Measurements from ENCODE around the gene DHX15. TPM values are rescaled to one million over a fixed set of nuclear protein-coding genes. Genes with fewer than 3 reads are reported as not detected.
"Not testable (repeated sequence)": the region's sequence is repeated elsewhere in the genome, so short reads cannot be mapped to it uniquely, and the experiment has no call there.

DHX15 gene
- total RNA-seq, 1 experiment from 2014 or later, result 229 TPM

GRCh38 chr4:24510091-24510490 lies 74.3 kb downstream of the DHX15 start:
- TF ChIP-seq EZH2phosphoT487 (IDR thresholded peaks at IDR 0.05; ENCODE audit: borderline replicate concordance, low read length) (no peak), EZH2 (IDR thresholded peaks at IDR 0.05; ENCODE audit: low read length, unreplicated experiment) (no peak)
- no TSS peak for BruUV-seq (replicated peaks)
- Histone ChIP-seq H3K4me2 (ENCODE audit: low read length) (no peak overlapping the region), H3K27me3 (ENCODE audit: low read length) (no peaks in the 10 kb centered on the region), H3K36me3 (ENCODE audit: low read depth, low read length) (no peaks in the 10 kb centered on the region), H3K9ac (ENCODE audit: low read length) (no peak overlapping the region), H4K20me1 (ENCODE audit: low read length) (no peaks in the 10 kb centered on the region), H3K9me3 (ENCODE audit: low read length) (no peaks in the 10 kb centered on the region), H3K79me2 (ENCODE audit: low read length) (no peaks in the 10 kb centered on the region), H3K9me2 (replicated peaks; ENCODE audit: low read length) (no peaks in the 10 kb centered on the region), H3K27ac (ENCODE audit: low read length) (no peak overlapping the region), H3F3A (ENCODE audit: low read length, unreplicated experiment) (no peaks in the 10 kb centered on the region), H2AFZ (ENCODE audit: low read length) (no peak overlapping the region), H3K4me3 (ENCODE audit: low read length) (no peak overlapping the region), H3K4me1 (ENCODE audit: insufficient read depth, low read length) (no peaks in the 10 kb centered on the region)
- DNase-seq, result no peak
- ChIA-PET CTCF (interaction anchor here (0.6 kb wide), 1 partner anchor 515 kb away, joined by 5 read pairs; no protein-coding TSS in a partner anchor), POLR2A (ENCODE audit: unreplicated experiment) (no interaction called here)
- intact Hi-C loops (cut with micrococcal nuclease), result no loop called here
- ATAC-seq, result no peak

GRCh38 chr4:24508541-24508940 lies 75.8 kb downstream of the DHX15 start:
- no peak for DNase-seq
- H4K20me1 ChIP-seq (ENCODE audit: low read length), result no peaks in the 10 kb centered on the region
- no peak overlapping the region for H3K4me2 ChIP-seq (ENCODE audit: low read length)
- intact Hi-C loops (cut with micrococcal nuclease), result no loop called here
- POLR2A ChIA-PET (ENCODE audit: unreplicated experiment), result no interaction called here
- no peak overlapping the region for H3K9ac ChIP-seq (ENCODE audit: low read length)
- TF ChIP-seq EZH2phosphoT487 (IDR thresholded peaks at IDR 0.05; ENCODE audit: borderline replicate concordance, low read length), result no peak
- H2AFZ ChIP-seq (ENCODE audit: low read length), result no peak overlapping the region
- H3K79me2 ChIP-seq (ENCODE audit: low read length), result no peaks in the 10 kb centered on the region
- H3F3A ChIP-seq (ENCODE audit: low read length, unreplicated experiment), result no peaks in the 10 kb centered on the region
- no peaks in the 10 kb centered on the region for H3K27me3 ChIP-seq (ENCODE audit: low read length)
- no TSS peak for BruUV-seq (replicated peaks)
- H3K4me3 ChIP-seq (ENCODE audit: low read length), result no peak overlapping the region
- no peak overlapping the region for H3K27ac ChIP-seq (ENCODE audit: low read length)
- H3K36me3 ChIP-seq (ENCODE audit: low read depth, low read length), result no peaks in the 10 kb centered on the region
- ATAC-seq, result no peak
- H3K9me3 ChIP-seq (ENCODE audit: low read length), result no peaks in the 10 kb centered on the region
- CTCF ChIA-PET, result no interaction called here
- H3K4me1 ChIP-seq (ENCODE audit: insufficient read depth, low read length), result no peaks in the 10 kb centered on the region
- H3K9me2 ChIP-seq (replicated peaks; ENCODE audit: low read length), result no peaks in the 10 kb centered on the region

- BruUV-seq (replicated peaks), result no TSS peak
- H4K20me1 ChIP-seq (ENCODE audit: low read length), result no peaks in the 10 kb centered on the region
- H3K36me3 ChIP-seq (ENCODE audit: low read depth, low read length), result no peaks in the 10 kb centered on the region
- DNase-seq (no peak), ATAC-seq (no peak)
- ChIA-PET POLR2A (ENCODE audit: unreplicated experiment) (no interaction called here), CTCF (no interaction called here)
- H3K4me3 ChIP-seq (ENCODE audit: low read length), result no peak overlapping the region
- TF ChIP-seq EZH2phosphoT487 (IDR thresholded peaks at IDR 0.05; ENCODE audit: borderline replicate concordance, low read length), result no peak
- no peak for TF ChIP-seq CTCF (conservative IDR thresholded peaks at IDR 0.05; ENCODE audit: low read depth, low read length)
- TF ChIP-seq EZH2 (IDR thresholded peaks at IDR 0.05; ENCODE audit: low read length, unreplicated experiment), result no peak
- H2AFZ ChIP-seq (ENCODE audit: low read length), result no peak overlapping the region
- H3K9me2 ChIP-seq (replicated peaks; ENCODE audit: low read length), result no peaks in the 10 kb centered on the region
- no peak overlapping the region for H3K4me2 ChIP-seq (ENCODE audit: low read length)
- no peaks in the 10 kb centered on the region for H3K4me1 ChIP-seq (ENCODE audit: insufficient read depth, low read length)
- H3K9ac ChIP-seq (ENCODE audit: low read length), result no peak overlapping the region
- no peak overlapping the region for H3K27ac ChIP-seq (ENCODE audit: low read length)
- no peaks in the 10 kb centered on the region for H3F3A ChIP-seq (ENCODE audit: low read length, unreplicated experiment)
- no peaks in the 10 kb centered on the region for H3K9me3 ChIP-seq (ENCODE audit: low read length)
- no peaks in the 10 kb centered on the region for H3K27me3 ChIP-seq (ENCODE audit: low read length)
- no peaks in the 10 kb centered on the region for H3K79me2 ChIP-seq (ENCODE audit: low read length)
- intact Hi-C loops (cut with micrococcal nuclease), result no loop called here
These were observed 76.9 kb downstream of the DHX15 start for GRCh38 chr4:24507439-24507838.

GRCh38 chr4:24503090-24503489 lies 81.3 kb downstream of the DHX15 start:
- H3K9me3 ChIP-seq (ENCODE audit: low read length); H3F3A ChIP-seq (ENCODE audit: low read length, unreplicated experiment); H3K9ac ChIP-seq (ENCODE audit: low read length); DNase-seq; H3K9me2 ChIP-seq (replicated peaks; ENCODE audit: low read length); H3K27me3 ChIP-seq (ENCODE audit: low read length); H2AFZ ChIP-seq (ENCODE audit: low read length); H4K20me1 ChIP-seq (ENCODE audit: low read length); ATAC-seq; H3K4me1 ChIP-seq (ENCODE audit: insufficient read depth, low read length); H3K79me2 ChIP-seq (ENCODE audit: low read length); CTCF ChIA-PET; H3K4me2 ChIP-seq (ENCODE audit: low read length); BruUV-seq (replicated peaks); H3K4me3 ChIP-seq (ENCODE audit: low read length); H3K27ac ChIP-seq (ENCODE audit: low read length); H3K36me3 ChIP-seq (ENCODE audit: low read depth, low read length); intact Hi-C loops (cut with micrococcal nuclease); POLR2A ChIA-PET (ENCODE audit: unreplicated experiment): not testable (repeated sequence)

Measured in PC-3 (cell line).